ENCODE results near the gene CYGB. TPM values are rescaled to one million over a fixed set of nuclear protein-coding genes. Genes with fewer than 3 reads are reported as not detected.

Gene CYGB
- total and polyA plus RNA-seq, 9 of the 15 experiments (the other 6 are each of a cell fraction or from before 2014, with no cell fraction given): 0.08 to 0.95 (median 0.18) TPM; not detected in 5

DNA sequence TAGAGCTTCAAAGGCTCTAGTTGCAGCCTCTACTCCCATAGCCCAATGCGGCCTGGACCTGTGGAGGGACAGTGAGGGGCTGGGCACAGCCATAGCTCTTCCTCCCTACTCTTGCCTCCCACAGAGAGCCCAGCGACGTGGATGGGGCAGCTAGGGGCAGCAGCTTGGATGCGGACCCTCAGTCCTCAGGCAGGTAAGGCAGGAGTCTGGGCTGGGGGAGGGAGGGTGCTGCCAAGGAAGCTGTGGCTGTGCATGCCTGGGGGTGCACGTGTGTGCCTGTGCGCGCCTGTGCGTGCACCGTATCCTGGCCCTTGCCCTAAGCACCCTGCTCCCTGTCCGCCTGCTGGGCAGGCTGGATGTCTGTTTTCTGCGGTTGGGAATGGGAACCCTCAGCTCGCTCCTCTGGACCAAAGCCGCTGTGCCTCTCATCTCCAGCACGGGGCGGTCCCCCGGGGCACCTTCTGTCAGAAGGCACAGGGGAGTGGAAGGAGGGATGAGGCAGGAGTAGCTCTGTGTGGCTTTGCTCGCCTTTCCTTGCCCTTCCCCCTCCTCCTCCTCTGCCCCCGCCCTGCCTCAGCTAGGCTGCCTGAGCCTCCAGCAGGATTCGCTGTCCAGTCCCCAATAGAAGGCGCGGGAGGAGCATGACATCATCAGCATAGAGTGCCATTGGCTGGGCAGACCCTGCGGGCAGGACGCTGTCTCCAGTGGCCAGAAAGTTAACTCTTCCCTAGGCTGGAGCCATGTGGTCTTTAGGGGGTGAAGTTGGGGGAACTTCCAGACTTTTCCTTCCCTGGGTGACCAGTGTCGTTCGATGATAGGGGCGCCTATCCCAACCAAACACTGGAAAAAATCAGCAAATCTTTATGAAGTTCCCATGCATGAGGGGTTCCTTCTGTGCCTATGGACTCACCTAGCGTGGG, 3.1 kb upstream of the CYGB start (continued):
- TF ChIP-seq, protein P1, sequence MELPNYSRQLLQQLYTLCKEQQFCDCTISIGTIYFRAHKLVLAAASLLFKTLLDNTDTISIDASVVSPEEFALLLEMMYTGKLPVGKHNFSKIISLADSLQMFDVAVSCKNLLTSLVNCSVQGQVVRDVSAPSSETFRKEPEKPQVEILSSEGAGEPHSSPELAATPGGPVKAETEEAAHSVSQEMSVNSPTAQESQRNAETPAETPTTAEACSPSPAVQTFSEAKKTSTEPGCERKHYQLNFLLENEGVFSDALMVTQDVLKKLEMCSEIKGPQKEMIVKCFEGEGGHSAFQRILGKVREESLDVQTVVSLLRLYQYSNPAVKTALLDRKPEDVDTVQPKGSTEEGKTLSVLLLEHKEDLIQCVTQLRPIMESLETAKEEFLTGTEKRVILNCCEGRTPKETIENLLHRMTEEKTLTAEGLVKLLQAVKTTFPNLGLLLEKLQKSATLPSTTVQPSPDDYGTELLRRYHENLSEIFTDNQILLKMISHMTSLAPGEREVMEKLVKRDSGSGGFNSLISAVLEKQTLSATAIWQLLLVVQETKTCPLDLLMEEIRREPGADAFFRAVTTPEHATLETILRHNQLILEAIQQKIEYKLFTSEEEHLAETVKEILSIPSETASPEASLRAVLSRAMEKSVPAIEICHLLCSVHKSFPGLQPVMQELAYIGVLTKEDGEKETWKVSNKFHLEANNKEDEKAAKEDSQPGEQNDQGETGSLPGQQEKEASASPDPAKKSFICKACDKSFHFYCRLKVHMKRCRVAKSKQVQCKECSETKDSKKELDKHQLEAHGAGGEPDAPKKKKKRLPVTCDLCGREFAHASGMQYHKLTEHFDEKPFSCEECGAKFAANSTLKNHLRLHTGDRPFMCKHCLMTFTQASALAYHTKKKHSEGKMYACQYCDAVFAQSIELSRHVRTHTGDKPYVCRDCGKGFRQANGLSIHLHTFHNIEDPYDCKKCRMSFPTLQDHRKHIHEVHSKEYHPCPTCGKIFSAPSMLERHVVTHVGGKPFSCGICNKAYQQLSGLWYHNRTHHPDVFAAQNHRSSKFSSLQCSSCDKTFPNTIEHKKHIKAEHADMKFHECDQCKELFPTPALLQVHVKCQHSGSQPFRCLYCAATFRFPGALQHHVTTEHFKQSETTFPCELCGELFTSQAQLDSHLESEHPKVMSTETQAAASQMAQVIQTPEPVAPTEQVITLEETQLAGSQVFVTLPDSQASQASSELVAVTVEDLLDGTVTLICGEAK (IDR thresholded peaks at IDR 0.05): 0 out of 2 replicates have a peak, but pooled peaks have one; percentile 6
- TF ChIP-seq, protein P1 (CRISPR knock-in tag; IDR thresholded peaks at IDR 0.05): no peak
- TF ChIP-seq, protein P2, sequence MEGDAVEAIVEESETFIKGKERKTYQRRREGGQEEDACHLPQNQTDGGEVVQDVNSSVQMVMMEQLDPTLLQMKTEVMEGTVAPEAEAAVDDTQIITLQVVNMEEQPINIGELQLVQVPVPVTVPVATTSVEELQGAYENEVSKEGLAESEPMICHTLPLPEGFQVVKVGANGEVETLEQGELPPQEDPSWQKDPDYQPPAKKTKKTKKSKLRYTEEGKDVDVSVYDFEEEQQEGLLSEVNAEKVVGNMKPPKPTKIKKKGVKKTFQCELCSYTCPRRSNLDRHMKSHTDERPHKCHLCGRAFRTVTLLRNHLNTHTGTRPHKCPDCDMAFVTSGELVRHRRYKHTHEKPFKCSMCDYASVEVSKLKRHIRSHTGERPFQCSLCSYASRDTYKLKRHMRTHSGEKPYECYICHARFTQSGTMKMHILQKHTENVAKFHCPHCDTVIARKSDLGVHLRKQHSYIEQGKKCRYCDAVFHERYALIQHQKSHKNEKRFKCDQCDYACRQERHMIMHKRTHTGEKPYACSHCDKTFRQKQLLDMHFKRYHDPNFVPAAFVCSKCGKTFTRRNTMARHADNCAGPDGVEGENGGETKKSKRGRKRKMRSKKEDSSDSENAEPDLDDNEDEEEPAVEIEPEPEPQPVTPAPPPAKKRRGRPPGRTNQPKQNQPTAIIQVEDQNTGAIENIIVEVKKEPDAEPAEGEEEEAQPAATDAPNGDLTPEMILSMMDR (IDR thresholded peaks at IDR 0.05 in 2 of 3, conservative IDR thresholded peaks at IDR 0.05 in 1 of 3; ENCODE audit: insufficient read depth in 2 of 3, low read depth in 1 of 3, low read length in 3 of 3): peak; percentile 1 to 19 (median 9); a peak in 3 of 6 replicates
- TF ChIP-seq ZC3H4 (CRISPR knock-in tag; IDR thresholded peaks at IDR 0.05; ENCODE audit: borderline replicate concordance) (peak; percentile 54; the same call in 1 of the 2 replicates), RFX5 (IDR thresholded peaks at IDR 0.05; ENCODE audit: low read depth, low read length) (no peak), MEF2A (IDR thresholded peaks at IDR 0.05; ENCODE audit: control insufficient read depth, low read depth, low read length) (no peak), JUND (IDR thresholded peaks at IDR 0.05; ENCODE audit: borderline replicate concordance, low read depth, low read length) (peak; percentile 96), JUND (tag; IDR thresholded peaks at IDR 0.05; ENCODE audit: borderline replicate concordance, low read depth, low read length) (peak; percentile 97)

Measured in K562 (cell line).